Testis (tissue), 5 donors: Measurements from ENCODE around the gene ITFG2. TPM values are rescaled to one million over a fixed set of nuclear protein-coding genes. Genes with fewer than 3 reads are reported as not detected.

Experiments
- DNase-seq: peaks from one replicate; pipeline ENCODE4 v3.0.0-alpha.2; 2019
- H3K27ac ChIP-seq, 2 donors: fragments of 200-600 bp; sonication (generic); one replicate each; pipeline ENCODE4 v1.5.1; 2019
- H3K27me3 ChIP-seq: fragments of 200-600 bp; sonication (generic); one replicate; pipeline ENCODE4 v1.5.1; 2019
- H3K36me3 ChIP-seq: fragments of 200-600 bp; sonication (generic); one replicate; pipeline ENCODE4 v1.5.1; 2017; ENCODE audit warnings: low read depth; ENCODE audit errors: missing control alignments
- H3K4me1 ChIP-seq: fragments of 200-600 bp; sonication (generic); one replicate; pipeline ENCODE4 v1.5.1; 2019
- H3K4me3 ChIP-seq, 2 donors: fragments of 200-600 bp; sonication (generic); one replicate each; pipeline ENCODE4 v1.5.1; 2017 to 2019
- H3K9me3 ChIP-seq: fragments of 200-600 bp; sonication (generic); one replicate; pipeline ENCODE4 v1.5.1; 2017
- CTCF ChIP-seq, 3 experiments: fragments of 450-650 bp in 2 of 3; fragments of 200-600 bp in 1 of 3; sonication (generic) in 1 of 3; IDR thresholded peaks; one replicate each; pipeline ENCODE4 v1.5.1; 2016 to 2019; ENCODE audit warnings: antibody characterized with exemption in 3 of 3, mild to moderate bottlenecking in 2 of 3, moderate library complexity in 1 of 3
- POLR2A ChIP-seq: fragments of 450-650 bp; IDR thresholded peaks from one replicate; pipeline ENCODE4 v1.6.1; 2017; ENCODE audit warnings: antibody characterized with exemption, mild to moderate bottlenecking, moderate library complexity
- WGBS, 2 donors: methylation state at CpG; one replicate each; pipeline ENCODE4 v1.1.5; 2018; 5-methylcytosine and 5-hydroxymethylcytosine counted together
- intact Hi-C: fragments of 100-400 bp; cut with DNase I; formaldehyde crosslinking; loops from one replicate; pipeline ENCODE4 v1.15.1; 2023; ENCODE audit warnings: low total_unique reads
- long read RNA-seq, 2 donors: transcript quantifications; one replicate each; lab custom pipeline, GENCODE V29; 2026
- polyA plus RNA-seq: library from polyadenylated mRNA; stranded (reverse); fragments of 350-450 nt; fragmentation: Illumina TruSeq; extraction: RNeasy Lipid Tissue Mini Kit (QIAGEN cat#74804); gene quantifications from one replicate; pipeline ENCODE4 v1.2.3, GENCODE V29; 2014; ENCODE audit warnings: low read depth, low replicate concordance; ENCODE audit not compliant: insufficient read depth
- total RNA-seq, 2 donors: library from RNA; depleted of rRNA; stranded (reverse); fragments of >200 nt; gene quantifications; one replicate each; pipeline ENCODE4 v1.2.3, GENCODE V29; 2016

Gene ITFG2
- 10 to 100 TPM; 54.1 to 69.4 TPM for total RNA-seq
- polyA plus RNA-seq: 32.6 TPM
- long read RNA-seq, donor 1, transcript ITFG2-201 (12 exons, 2,361 nt): major isoform, 6 of 7 reads
- long read RNA-seq, donor 1, partial matches to known transcripts: 0 of 7 reads
- long read RNA-seq, donor 1, other reads (novel, unspliced or antisense): 0 of 7 reads
- long read RNA-seq, donor 2, partial matches to known transcripts: 0 of 2 reads
- long read RNA-seq, donor 2, other reads (novel, unspliced or antisense): 0 of 2 reads

GRCh38 chr12:2812290-2813213 lies at the start of gene ITFG2:
TSS of gene ITFG2 (plus strand) at chr12:2812668. CDS start at chr12:2812761, 93 bp downstream.
- Histone ChIP-seq H3K4me1 (peaks cover 14% of the 10 kb centered on the region), H3K27ac (peak within 1 kb of the TSS; percentile 83 to 88), H3K27me3 (no peaks in the 10 kb centered on the region), H3K4me3 (peak within 1 kb of the TSS; percentile 52 to 82), H3K36me3 (no peaks in the 10 kb centered on the region), H3K9me3 (no peaks in the 10 kb centered on the region)
- DNase-seq: peak; percentile 100
- TF ChIP-seq CTCF (IDR thresholded peaks at IDR 0.05) (no peak), POLR2A (no peak)
- WGBS, 2 donors: 0 to 1% methylated on average over 47 to 48 of the region's 48 CpGs
- intact Hi-C loops: no loop called here

GRCh38 chr12:2764398-2764797 lies 48.1 kb upstream of the ITFG2 start:
- no peaks in the 10 kb centered on the region for H3K36me3 ChIP-seq
- H3K4me1 ChIP-seq: no peaks in the 10 kb centered on the region
- TF ChIP-seq POLR2A: no peak
- no peak for TF ChIP-seq CTCF (IDR thresholded peaks at IDR 0.05)
- DNase-seq: no peak
- no peaks in the 10 kb centered on the region for H3K27me3 ChIP-seq
- no peaks in the 10 kb centered on the region for H3K9me3 ChIP-seq
- intact Hi-C loops: no loop called here
- H3K4me3 ChIP-seq: no peak overlapping the region
- no peak overlapping the region for H3K27ac ChIP-seq

DNA sequence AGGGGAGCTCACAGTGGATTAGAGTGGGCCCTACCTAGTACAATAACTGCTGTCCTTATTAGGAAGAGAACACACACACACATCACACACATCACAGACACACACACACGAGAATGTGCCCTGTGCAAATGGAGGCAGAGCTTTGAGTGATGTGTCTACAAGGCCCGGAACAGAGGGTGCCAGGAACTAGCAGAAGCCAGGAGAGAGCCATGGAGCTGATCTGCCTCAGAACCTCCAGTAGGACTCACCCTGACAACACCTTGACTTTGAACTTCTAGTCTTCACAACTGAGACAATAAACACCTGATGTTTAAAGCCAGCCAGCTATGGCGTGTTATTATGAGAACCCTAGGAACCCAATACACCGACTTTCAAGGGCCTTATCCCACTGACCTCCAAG lies 47.4 kb upstream of the ITFG2 start:
- no peak for DNase-seq
- WGBS, 2 donors: 88 to 90% methylated on average over 4 of the region's 4 CpGs
- no peak overlapping the region for H3K4me3 ChIP-seq
- no peak overlapping the region for H3K27ac ChIP-seq
- no peaks in the 10 kb centered on the region for H3K4me1 ChIP-seq
- no peaks in the 10 kb centered on the region for H3K36me3 ChIP-seq
- intact Hi-C loops: no loop called here
- no peaks in the 10 kb centered on the region for H3K27me3 ChIP-seq
- H3K9me3 ChIP-seq: no peaks in the 10 kb centered on the region
- TF ChIP-seq POLR2A: no peak
- TF ChIP-seq CTCF (IDR thresholded peaks at IDR 0.05): no peak

DNA sequence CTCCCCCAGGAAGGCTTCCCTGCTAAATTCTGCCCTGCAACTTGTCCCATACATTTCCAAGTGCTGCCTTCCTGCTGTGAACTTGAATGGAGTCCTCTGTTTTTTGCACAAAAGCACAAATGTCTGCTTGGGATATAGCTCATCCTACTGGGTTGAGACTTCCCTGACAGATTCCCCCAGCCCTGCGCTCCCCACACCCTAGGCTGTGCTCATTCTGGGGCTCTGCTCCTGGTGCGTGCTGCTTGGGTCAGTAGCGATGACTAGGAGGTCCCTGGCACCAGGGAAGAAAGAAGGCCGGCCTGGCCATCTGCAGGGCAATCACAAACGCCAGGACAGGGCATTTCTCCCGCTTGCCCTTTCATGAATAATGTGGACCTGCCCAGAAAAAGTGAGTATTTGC lies 46.9 kb upstream of the ITFG2 start:
- Histone ChIP-seq H3K4me1 (no peaks in the 10 kb centered on the region), H3K9me3 (no peaks in the 10 kb centered on the region), H3K4me3 (no peak overlapping the region), H3K36me3 (no peaks in the 10 kb centered on the region), H3K27me3 (no peaks in the 10 kb centered on the region), H3K27ac (no peak overlapping the region)
- no peak for DNase-seq
- intact Hi-C loops: no loop called here
- TF ChIP-seq CTCF (IDR thresholded peaks at IDR 0.05) (no peak), POLR2A (no peak)
- 91 to 94% methylated on average over 6 of the region's 6 CpGs for WGBS, 2 donors
